Anterior cingulate cortex (tissue), 58 donors: Measurements from ENCODE around the gene CCDC80.

Source experiments
- DNase-seq, 58 donors: peaks; one replicate each; lab custom pipeline; 2025; lab: John Stamatoyannopoulos, UW

Gene CCDC80

GRCh38 chr3:112640930-112641801 lies at the start of gene CCDC80:
Gene CCDC80, minus strand, starts transcription at chr3:112641143. Its CDS starts 1,238 bp downstream, at chr3:112639905.
- DNase-seq: no peak

- no peak for DNase-seq
These were observed 49.0 kb upstream of the CCDC80 start for GRCh38 chr3:112689989-112690388.

- no peak for DNase-seq
These were observed 48.4 kb upstream of the CCDC80 start for GRCh38 chr3:112689385-112689784.

GRCh38 chr3:112688819-112689218 lies 47.9 kb upstream of the CCDC80 start:
- no peak for DNase-seq

- DNase-seq: no peak
These were observed 47.3 kb upstream of the CCDC80 start for GRCh38 chr3:112688085-112688769.

- no peak for DNase-seq
These were observed 46.7 kb upstream of the CCDC80 start for GRCh38 chr3:112687616-112688015.

GRCh38 chr3:112687211-112687610 lies 46.3 kb upstream of the CCDC80 start:
- DNase-seq: no peak

- no peak for DNase-seq
These were observed 45.2 kb upstream of the CCDC80 start for GRCh38 chr3:112685956-112686799.

- DNase-seq: no peak
These were observed 44.5 kb upstream of the CCDC80 start for GRCh38 chr3:112685420-112685819.

- no peak for DNase-seq
These were observed 41.4 kb upstream of the CCDC80 start for GRCh38 chr3:112682361-112682760.

GRCh38 chr3:112681822-112682325 lies 40.9 kb upstream of the CCDC80 start:
- DNase-seq: no peak

GRCh38 chr3:112676659-112677234 lies 35.8 kb upstream of the CCDC80 start:
- DNase-seq: peak in 51 of 58 donors; percentile 3 to 79 (median 29)

- DNase-seq: no peak
These were observed 35.1 kb upstream of the CCDC80 start for GRCh38 chr3:112675943-112676535.

GRCh38 chr3:112675349-112675748 lies 34.4 kb upstream of the CCDC80 start:
- DNase-seq: no peak

GRCh38 chr3:112672716-112673541 lies 32.0 kb upstream of the CCDC80 start:
- DNase-seq: no peak

- DNase-seq: no peak
These were observed 31.2 kb upstream of the CCDC80 start for GRCh38 chr3:112671930-112672715.

- DNase-seq: no peak
These were observed 29.9 kb upstream of the CCDC80 start for GRCh38 chr3:112670824-112671223.

GRCh38 chr3:112667599-112667998 lies 26.7 kb upstream of the CCDC80 start:
- no peak for DNase-seq
